ENCODE results near the gene PUM2. TPM values are rescaled to one million over a fixed set of nuclear protein-coding genes. Genes with fewer than 3 reads are reported as not detected.

PUM2 gene
- total and polyA plus RNA-seq, 2 of the 8 experiments (the other 6 are each of a cell fraction or from before 2014, with no cell fraction given), result 46.6 to 114 TPM

DNA sequence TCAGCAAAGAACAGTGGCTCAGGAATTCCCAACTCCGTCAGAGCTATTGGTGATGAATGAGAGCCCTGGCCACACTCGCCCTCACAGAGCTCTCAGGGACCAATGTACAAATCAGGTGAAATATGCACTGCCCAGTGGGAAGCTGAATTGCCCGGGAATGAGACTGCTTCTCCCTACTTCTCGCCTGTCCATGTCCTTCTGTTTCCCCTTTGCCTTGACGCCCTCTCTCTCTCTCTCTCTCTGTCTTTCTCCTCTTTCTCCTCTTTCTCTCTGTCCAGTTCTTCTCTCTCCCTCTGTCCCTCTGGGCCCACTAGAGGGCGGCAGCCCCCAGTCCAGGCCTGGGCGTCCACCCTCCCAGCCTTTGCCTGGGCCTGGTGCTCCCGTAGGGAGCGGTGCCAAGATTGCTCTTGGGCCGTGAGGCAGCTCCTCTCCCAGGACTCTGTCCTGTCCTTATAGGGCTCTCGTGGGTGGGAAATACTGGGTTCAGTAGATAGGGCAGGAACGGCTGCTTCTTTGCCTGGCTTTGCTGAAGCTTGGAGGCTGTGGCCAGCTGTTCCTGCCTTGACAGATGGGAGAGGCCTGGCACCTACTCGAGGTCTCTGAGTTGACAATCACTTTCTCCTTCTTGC lies 28.4 kb upstream of the PUM2 start:
- H2BK12ac ChIP-seq (ENCODE audit: low read depth, low read length), result no peak overlapping the region
- no peak overlapping the region for H3K23ac ChIP-seq (ENCODE audit: insufficient read length)
- H3K27me3 ChIP-seq (replicated peaks in 1 of 4; ENCODE audit: control insufficient read depth in 3 of 4, extremely low read depth in 1 of 4, insufficient read depth in 3 of 4, low read length in 3 of 4), result no peaks in the 10 kb centered on the region
- peak; percentile 34 to 86 for DNase-seq (ENCODE audit: low read depth in 1 of 2, low spot score in 2 of 2)
- 54% methylated on average over 13 of the region's 13 CpGs; no CpG with 5 or more reads in 1 of the 2 experiments for WGBS, 2 experiments (ENCODE audit: extremely low coverage in 1 of 2, insufficient coverage in 1 of 2, insufficient read length in 1 of 2, insufficient replicate concordance in 2 of 2, low coverage in 1 of 2, low lambda C conversion rate in 2 of 2, missing lambda C conversion rate in 1 of 2)
- H3K4me2 ChIP-seq (ENCODE audit: insufficient read depth in 1 of 2, low read depth in 2 of 2, low read length in 2 of 2), result no peak overlapping the region
- POLR2A ChIA-PET (ENCODE audit: partially characterized antibody), result interaction anchor here (0.8 to 2.4 kb wide), 5 partner anchors 9 to 69 kb away, joined by 3 to 10 read pairs (median 3); partner anchors contain the start of gene RHOB
- CTCF ChIA-PET (ENCODE audit: partially characterized antibody), result interaction anchor here (0.6 to 14.6 kb wide), 52 partner anchors 9 to 1798 kb away, joined by 3 to 152 read pairs (median 6); partner anchors contain the start of genes HS1BP3 and RHOB
- no peak overlapping the region; the same call in 1 of the 2 replicates for H3K18ac ChIP-seq (ENCODE audit: extremely low read depth, low read length)
- no peak overlapping the region for H2BK20ac ChIP-seq (ENCODE audit: low read length)
- no peaks in the 10 kb centered on the region for H3K23me2 ChIP-seq (ENCODE audit: low read depth, low read length)
- no peak overlapping the region for H3K56ac ChIP-seq (replicated peaks; ENCODE audit: insufficient read length, low read depth, low read length)
- no peaks in the 10 kb centered on the region for H3K9me3 ChIP-seq (ENCODE audit: insufficient read depth in 2 of 2, low read depth in 1 of 2, low read length in 1 of 2)
- no peak overlapping the region for H4K5ac ChIP-seq (ENCODE audit: insufficient read length, low read depth, low read length)
- no peaks in the 10 kb centered on the region for H3K79me1 ChIP-seq (ENCODE audit: low read depth, low read length)
- H3K4me3 ChIP-seq (ENCODE audit: extremely low read depth in 1 of 4, insufficient read depth in 2 of 4, low read depth in 3 of 4, low read length in 4 of 4), result no peak overlapping the region
- H2AFZ ChIP-seq (ENCODE audit: low read length), result peak overlapping the region; percentile 85; the same call in 1 of the 2 replicates
- H4K20me1 ChIP-seq (replicated peaks in 1 of 2; ENCODE audit: control insufficient read depth in 1 of 2, insufficient read depth in 2 of 2, low read length in 2 of 2), result no peaks in the 10 kb centered on the region
- no peak overlapping the region for H2BK5ac ChIP-seq (ENCODE audit: low read depth, low read length)
- no peaks in the 10 kb centered on the region for H3K36me3 ChIP-seq (ENCODE audit: control insufficient read depth in 2 of 4, insufficient read depth in 4 of 4, low read length in 3 of 4)
- H3K27ac ChIP-seq (ENCODE audit: low read depth, low read length), result no peak overlapping the region
- H4K91ac ChIP-seq (replicated peaks; ENCODE audit: insufficient read length, low read length), result no peak overlapping the region
- H3K9ac ChIP-seq (replicated peaks in 1 of 4; ENCODE audit: extremely low read depth in 1 of 4, low read depth in 3 of 4, low read length in 3 of 4), result no peak overlapping the region
- peaks cover 0 to 5% (median 2%) of the 10 kb centered on the region in 4 experiments; a peak in 5 of 7 replicates for H3K4me1 ChIP-seq (replicated peaks in 1 of 4; ENCODE audit: control insufficient read depth in 3 of 4, insufficient read depth in 4 of 4, low read length in 3 of 4)
- no peak for FAIRE-seq
- H3K4ac ChIP-seq (replicated peaks; ENCODE audit: insufficient read length, low read depth, low read length), result no peak overlapping the region
- no peak overlapping the region for H4K8ac ChIP-seq (ENCODE audit: extremely low read depth, insufficient read depth, low read length)
- H3K14ac ChIP-seq (ENCODE audit: insufficient read length), result no peak overlapping the region
- H2AK5ac ChIP-seq (ENCODE audit: low read depth, low read length), result no peak overlapping the region
- no peaks in the 10 kb centered on the region for H3K79me2 ChIP-seq (ENCODE audit: control insufficient read depth in 1 of 2, insufficient read depth in 2 of 2, low read length in 2 of 2)
- no peak overlapping the region for H2BK15ac ChIP-seq (ENCODE audit: low read length)
- no peak overlapping the region for H2BK120ac ChIP-seq (replicated peaks; ENCODE audit: low read depth, low read length)
- TF ChIP-seq POLR2AphosphoS5 (IDR thresholded peaks at IDR 0.05; ENCODE audit: low read depth, low read length) (no peak), HDAC2 (IDR thresholded peaks at IDR 0.05; ENCODE audit: borderline replicate concordance in 1 of 2, low read depth in 2 of 2, low read length in 2 of 2) (no peak), TAF7 (optimal IDR thresholded peaks at IDR 0.05; ENCODE audit: borderline replicate concordance, low read depth, low read length) (no peak), FOSL1 (IDR thresholded peaks at IDR 0.05; ENCODE audit: insufficient read depth, low read depth, low read length) (no peak), TBP (IDR thresholded peaks at IDR 0.05; ENCODE audit: low read depth, low read length) (peak; percentile 46; the same call in 1 of the 2 replicates), KDM1A (IDR thresholded peaks at IDR 0.05; ENCODE audit: borderline replicate concordance, low read length) (no peak)
- TF ChIP-seq, protein P1, sequence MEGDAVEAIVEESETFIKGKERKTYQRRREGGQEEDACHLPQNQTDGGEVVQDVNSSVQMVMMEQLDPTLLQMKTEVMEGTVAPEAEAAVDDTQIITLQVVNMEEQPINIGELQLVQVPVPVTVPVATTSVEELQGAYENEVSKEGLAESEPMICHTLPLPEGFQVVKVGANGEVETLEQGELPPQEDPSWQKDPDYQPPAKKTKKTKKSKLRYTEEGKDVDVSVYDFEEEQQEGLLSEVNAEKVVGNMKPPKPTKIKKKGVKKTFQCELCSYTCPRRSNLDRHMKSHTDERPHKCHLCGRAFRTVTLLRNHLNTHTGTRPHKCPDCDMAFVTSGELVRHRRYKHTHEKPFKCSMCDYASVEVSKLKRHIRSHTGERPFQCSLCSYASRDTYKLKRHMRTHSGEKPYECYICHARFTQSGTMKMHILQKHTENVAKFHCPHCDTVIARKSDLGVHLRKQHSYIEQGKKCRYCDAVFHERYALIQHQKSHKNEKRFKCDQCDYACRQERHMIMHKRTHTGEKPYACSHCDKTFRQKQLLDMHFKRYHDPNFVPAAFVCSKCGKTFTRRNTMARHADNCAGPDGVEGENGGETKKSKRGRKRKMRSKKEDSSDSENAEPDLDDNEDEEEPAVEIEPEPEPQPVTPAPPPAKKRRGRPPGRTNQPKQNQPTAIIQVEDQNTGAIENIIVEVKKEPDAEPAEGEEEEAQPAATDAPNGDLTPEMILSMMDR (IDR thresholded peaks at IDR 0.05; ENCODE audit: control extremely low read depth in 1 of 3, insufficient read depth in 1 of 3, low read depth in 1 of 3, low read length in 3 of 3), result peak; percentile 77 to 87 (median 85)
- TF ChIP-seq, protein P2, sequence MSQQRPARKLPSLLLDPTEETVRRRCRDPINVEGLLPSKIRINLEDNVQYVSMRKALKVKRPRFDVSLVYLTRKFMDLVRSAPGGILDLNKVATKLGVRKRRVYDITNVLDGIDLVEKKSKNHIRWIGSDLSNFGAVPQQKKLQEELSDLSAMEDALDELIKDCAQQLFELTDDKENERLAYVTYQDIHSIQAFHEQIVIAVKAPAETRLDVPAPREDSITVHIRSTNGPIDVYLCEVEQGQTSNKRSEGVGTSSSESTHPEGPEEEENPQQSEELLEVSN (IDR thresholded peaks at IDR 0.05), result peak; percentile 31; the same call in 1 of the 2 replicates

All from H1 (cell line).